Measurements from ENCODE around the gene ITCH.

GRCh38 chr20:34331838-34332237 lies 31.2 kb upstream of the ITCH start:
- TF ChIP-seq POLR2AphosphoS5 (IDR thresholded peaks at IDR 0.05; ENCODE audit: low read depth, low read length) (no peak), POLR2A (IDR thresholded peaks at IDR 0.05; ENCODE audit: low read depth, low read length) (no peak), TAF1 (IDR thresholded peaks at IDR 0.05; ENCODE audit: low read depth, low read length) (no peak), PAX5 (IDR thresholded peaks at IDR 0.05; ENCODE audit: insufficient read depth, low read length, severe bottlenecking) (no peak), SPI1 (IDR thresholded peaks at IDR 0.05; ENCODE audit: low read depth, low read length) (no peak), POU2F2 (IDR thresholded peaks at IDR 0.05; ENCODE audit: low read depth, low read length) (no peak)

Data from GM12891 (cell line).